ENCODE measurements around the gene RAB6A.
"Not testable (repeated sequence)": the region's sequence is repeated elsewhere in the genome, so short reads cannot be mapped to it uniquely, and the experiment has no call there.

The RAB6A gene

GRCh38 chr11:73761403-73761945 lies 600 bp upstream of the RAB6A start:
- DNase-seq: no peak

DNA sequence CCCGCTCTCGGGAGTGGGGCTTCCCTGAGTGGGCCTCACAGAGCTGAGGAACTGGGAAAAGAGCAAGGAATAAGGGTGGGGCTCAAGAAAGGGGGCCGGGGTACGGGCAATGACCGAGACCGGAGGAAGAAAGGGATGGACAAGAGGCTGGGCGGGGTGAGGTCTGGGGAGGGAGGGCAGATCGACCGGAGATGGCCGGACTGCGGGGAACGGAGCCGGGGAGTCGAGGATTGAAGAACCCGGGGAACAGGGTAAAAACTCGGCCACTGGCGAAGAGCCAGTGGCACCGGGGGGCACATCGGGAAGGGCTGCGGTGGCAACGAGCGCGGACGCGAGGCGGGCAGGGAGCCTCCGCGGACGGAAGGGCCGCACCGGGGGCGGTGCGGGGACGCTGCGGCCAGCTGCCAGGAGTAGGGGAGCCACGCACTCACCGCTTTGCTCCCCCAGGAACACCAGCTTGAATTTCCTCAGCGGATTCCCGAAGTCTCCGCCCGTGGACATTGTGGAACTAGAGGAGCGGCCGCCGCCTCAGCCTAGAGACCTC lies 667 bp downstream of the RAB6A start:
- DNase-seq: peak in 11 of 14 donors; percentile 29 to 73 (median 50)

GRCh38 chr11:73759610-73760134 lies 1.2 kb downstream of the RAB6A start:
- peak in 2 of 14 donors; percentile 44 to 54 for DNase-seq

DNA sequence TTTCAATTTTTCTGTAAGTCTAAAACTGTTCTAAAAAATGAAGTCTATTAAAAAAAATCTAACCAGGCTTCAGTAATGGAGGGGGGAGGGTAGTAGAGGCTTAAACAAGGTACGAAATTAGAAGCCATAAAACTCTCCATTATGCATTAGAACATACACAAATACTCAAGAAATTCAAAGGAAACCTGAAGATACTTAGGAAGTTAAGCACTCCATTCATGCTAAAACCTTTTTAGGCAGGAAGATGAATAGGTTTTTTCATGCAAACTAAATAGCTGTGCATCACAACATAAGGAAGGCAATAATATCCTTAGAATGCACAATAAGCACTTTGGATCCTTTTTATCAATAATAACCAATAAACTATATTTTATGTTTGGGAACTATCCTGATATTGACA lies 2.4 kb downstream of the RAB6A start:
- no peak for DNase-seq

- DNase-seq: no peak
Measured at GRCh38 chr11:73757598-73757997, 3.3 kb downstream of the RAB6A start.

- no peak for DNase-seq
Measured at GRCh38 chr11:73755670-73756069, 5.2 kb downstream of the RAB6A start.

DNA sequence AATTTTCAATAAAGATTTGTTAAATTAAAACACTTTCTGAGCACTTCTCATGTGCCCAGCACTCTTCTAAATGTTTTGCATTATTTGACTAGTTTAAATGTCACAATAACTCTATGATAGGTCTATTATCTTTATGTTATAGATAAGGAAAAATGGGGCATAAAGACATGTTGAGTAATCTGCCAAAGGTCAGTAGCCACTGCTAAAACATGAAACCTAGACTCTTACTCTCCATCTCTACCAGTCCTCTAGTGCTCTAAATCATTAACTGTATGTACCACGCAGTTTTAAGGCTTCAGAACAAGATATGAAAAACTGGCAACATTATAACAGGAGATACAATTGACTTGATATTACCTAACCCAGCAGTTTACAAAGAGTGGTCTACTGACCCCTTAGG lies 6.9 kb downstream of the RAB6A start:
- DNase-seq: no peak

DNA sequence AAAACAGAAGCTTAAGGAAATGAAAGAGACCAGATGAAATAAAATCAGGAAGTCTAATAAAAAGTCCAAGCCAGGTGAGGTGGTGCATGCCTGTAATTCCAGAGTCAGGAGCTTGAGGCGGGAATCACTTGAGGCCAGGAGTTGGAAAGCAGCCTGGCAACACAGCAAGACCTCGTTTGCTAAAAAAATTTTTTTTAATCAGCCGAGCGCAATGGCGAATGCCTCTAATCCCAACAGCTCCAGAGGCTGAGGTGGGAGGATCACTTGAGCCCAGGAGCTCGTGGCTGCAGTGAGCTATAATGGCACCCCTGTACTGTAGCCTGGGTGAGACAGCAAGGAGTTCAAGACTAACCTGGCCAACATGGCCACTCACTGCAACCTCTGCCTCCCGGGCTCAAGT lies 8.0 kb downstream of the RAB6A start:
- DNase-seq: peak in 1 of 14 donors; percentile 17

DNA sequence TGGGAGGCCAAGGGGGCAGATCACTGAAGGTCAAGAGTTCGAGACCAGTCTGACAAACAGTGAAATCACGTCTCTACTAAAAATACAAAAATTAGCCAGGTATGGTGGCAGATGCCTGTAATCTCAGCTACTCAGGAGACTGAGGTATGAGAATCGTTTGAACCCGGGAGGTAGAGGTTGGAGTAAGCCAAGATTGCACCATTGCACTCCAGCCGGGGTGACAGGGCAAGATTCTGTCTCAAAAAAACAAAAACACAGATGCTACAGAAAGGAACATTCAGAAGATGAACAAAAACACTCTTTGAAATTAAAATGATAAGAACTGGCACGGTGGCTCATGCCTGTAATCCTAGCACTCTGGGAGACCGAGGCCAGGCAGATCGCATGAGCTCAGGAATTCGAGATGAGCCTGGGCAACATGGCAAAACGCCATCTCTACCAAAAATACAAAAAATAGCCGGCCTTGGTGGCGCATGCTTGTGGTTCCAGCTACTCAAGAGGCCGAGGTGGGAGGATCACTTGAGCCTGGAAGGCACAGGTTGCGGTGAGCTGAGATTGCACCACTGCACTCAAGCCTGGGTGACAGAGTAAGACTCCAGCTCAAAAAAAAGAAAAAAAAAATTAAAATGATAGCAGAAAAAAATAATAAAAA lies 8.5 kb downstream of the RAB6A start:
- DNase-seq: peak in 1 of 14 donors; percentile 32

DNA sequence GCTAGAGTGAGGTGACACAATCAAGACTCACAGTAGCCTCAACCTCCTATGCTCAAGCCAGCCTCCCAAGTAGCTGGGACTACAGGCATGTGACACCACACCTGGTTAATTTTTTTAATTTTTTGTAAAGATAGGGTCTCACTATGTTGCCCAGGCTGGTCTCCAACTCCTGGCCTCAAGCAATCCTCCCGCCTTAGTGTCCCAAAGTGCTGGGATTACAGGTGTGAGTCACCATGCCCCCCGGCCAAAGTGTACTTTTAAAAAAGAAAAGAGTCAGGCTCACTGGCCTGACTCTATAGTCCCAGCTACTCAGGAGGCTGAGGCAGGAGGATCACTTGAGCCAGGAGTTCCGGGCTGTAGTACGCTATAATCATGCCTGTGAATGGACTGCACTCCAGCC lies 10.0 kb downstream of the RAB6A start:
- DNase-seq: not testable (repeated sequence)

DNA sequence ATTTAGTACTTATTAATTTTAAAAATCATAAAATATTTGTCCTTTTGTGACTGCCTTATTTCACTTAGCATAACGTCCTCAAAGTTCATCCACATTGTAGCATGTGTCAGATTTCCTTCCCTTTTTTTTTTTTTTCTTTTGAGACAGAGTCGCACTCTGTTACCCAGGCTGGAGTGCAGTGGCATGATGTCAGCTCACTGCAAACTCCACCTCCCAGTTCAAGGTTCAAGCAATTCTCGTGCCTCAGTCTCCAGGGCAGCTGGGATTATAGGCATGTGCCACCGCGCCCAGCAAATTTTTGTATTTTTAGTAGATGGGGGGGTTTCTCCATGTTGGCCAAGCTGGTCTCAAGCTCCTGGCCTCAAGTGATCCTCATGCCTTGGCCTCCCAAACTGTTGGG lies 10.6 kb downstream of the RAB6A start:
- DNase-seq: no peak

DNA sequence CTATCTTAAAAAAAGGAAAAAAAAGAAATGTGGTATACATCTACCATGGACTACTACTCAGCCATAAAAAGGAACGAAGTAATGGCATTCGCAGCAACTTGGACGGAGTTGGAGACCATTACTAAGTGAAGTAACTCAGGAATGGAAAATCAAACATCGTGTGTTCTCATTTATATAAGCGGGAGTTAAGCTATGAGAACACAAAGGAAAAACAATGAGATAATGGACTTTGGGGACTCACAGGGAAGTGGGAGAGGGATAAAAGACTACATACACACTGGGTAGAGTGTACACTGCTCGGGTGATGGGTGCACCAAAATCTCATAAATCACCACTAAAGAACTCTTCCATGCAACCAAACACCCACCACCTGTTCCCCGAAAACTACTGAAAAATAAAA lies 11.8 kb downstream of the RAB6A start:
- no peak for DNase-seq

GRCh38 chr11:73748300-73748699 lies 12.6 kb downstream of the RAB6A start:
- DNase-seq: no peak

DNA sequence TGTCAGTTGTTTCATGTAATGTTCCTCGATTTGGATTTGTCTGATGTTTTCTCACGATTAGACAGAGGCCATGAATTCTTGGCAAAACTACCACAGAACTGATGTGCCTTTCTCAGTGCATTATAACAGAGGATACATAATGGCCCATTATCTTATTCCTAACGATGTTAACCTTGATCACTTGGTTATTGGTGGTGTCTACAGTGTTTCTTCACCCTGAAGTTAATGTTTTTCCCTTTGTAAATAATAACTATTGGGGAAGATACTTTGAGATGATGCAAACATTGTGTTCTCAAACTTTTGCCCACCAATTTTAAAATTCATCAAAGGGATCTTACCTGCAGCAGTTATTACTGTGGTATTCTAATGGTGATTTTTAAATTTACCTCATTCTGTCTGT lies 13.1 kb downstream of the RAB6A start:
- no peak for DNase-seq

- DNase-seq: no peak
Measured at GRCh38 chr11:73746701-73747100, 14.2 kb downstream of the RAB6A start.

DNA sequence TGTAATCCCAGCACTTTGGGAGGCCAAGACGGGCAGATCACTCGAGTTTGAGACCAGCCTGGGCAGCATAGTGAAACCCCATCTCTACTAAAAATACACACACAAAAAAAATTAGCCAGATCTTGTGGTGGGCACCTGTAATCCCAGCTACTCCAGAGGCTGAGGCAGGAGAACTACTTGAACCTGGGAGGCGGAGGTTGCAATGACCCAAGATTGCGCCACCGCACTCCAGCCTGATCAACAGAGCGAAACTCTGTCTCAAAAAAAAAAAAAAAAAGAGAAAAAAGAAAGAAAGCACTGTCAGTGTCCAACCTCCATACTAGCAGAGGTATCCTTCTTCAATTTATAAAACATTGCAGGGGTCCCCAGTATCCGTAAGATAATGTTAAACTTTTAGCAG lies 17.8 kb downstream of the RAB6A start:
- DNase-seq: no peak

- DNase-seq: not testable (repeated sequence)
Measured at GRCh38 chr11:73735959-73736358, 24.9 kb downstream of the RAB6A start.

- no peak for DNase-seq
Measured at GRCh38 chr11:73734993-73735392, 25.9 kb downstream of the RAB6A start.

GRCh38 chr11:73734011-73734410 lies 26.9 kb downstream of the RAB6A start:
- DNase-seq: not testable (repeated sequence)

DNA sequence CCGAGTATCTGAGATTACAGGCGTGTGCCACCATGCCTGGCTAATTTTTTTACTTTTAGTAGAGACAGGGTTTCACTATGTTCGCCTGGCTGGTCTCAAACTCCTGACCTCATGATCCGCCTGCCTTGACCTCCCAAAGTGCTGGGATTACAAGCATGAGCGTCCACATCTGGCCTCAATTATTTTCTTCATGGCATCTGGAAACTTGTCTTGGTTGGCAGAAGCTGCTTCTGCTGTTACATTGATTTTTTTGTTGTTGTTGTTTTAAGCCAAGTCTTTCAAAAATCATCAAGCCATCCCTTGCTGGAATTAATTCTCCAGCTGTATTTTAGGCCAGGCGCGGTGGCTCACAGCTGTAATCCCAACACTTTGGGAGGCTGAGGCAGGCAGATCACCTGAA lies 27.9 kb downstream of the RAB6A start:
- not testable (repeated sequence) for DNase-seq

DNA sequence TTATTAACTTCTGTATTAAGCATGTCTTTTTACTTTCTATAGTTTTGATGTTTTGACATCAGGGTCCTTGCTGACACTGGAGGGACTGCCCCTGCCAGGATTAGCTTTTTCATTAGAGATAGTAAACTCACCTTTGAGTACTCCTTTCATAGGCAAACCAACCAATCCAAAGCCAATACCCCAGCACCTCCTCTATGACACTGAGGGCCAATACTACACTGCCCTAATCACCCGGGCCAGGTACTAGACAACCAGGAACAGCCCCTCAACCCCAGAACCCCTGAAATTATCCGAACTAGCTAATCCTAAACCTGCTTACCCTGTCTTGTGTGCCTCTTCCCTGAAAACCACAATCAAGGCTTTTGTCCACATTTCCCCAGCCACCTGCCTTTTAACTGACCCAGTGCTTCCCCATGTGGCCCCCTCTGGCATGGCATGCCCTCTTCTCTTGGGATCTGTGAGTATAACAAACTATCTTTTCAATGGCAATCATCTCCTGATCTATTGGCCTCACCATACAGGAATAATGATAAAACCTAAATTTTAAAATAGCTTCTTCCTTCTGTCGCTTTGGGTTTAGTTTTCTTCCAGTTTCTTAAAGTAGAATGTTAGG lies 31.2 kb downstream of the RAB6A start:
- peak in 5 of 14 donors; percentile 5 to 57 (median 11) for DNase-seq

GRCh38 chr11:73728000-73728399 lies 32.9 kb downstream of the RAB6A start:
- DNase-seq: no peak

DNA sequence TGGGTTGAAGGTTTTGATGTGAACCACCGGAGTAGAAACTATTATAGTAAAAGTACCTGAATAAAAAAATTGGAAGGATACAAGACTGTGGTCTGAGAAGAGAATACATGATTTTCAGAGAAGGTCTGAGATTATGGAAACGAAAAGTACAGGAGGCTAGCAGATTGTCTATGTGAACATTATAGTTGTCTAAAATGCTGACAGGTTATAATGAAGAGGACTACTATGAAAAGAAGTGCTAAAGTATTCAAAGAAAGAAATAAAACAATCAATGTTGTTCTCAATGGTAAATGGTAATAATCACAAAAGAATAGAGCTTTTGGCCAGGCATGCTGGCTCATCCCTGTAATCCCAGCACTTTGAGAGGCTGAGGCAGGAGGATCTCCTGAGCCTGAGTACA lies 34.0 kb downstream of the RAB6A start:
- DNase-seq: no peak

GRCh38 chr11:73717136-73717535 lies 43.7 kb downstream of the RAB6A start:
- no peak for DNase-seq

Data from C1 segment of cervical spinal cord (tissue), 14 donors.